Motor neuron (in vitro differentiated cells): Measurements from ENCODE around the gene GOPC. TPM values are rescaled to one million over a fixed set of nuclear protein-coding genes. Genes with fewer than 3 reads are reported as not detected.

Experiments used
- ATAC-seq, 8 experiments: fragments of 200-7000 bp; cut with Tn5 transposase; replicated peaks in 6 of 8; 2 replicates each; pipeline ENCODE4 v1.8.0; 2021; ENCODE audit warnings: mild to moderate bottlenecking in 8 of 8, moderate library complexity in 8 of 8
- H3K27ac ChIP-seq, 2 donors: fragments of 250-450 bp; sonication (Bioruptor Pico); 2 replicates each; pipeline ENCODE4 v1.9.0; 2021; ENCODE audit warnings: antibody characterized with exemption in 2 of 2, mild to moderate bottlenecking in 2 of 2, moderate library complexity in 1 of 2
- H3K4me1 ChIP-seq, 2 donors: fragments of 250-450 bp; sonication (Bioruptor Pico); replicated peaks in 1 of 2; 2 replicates each; pipeline ENCODE4 v1.6.1; 2021; ENCODE audit warnings: antibody characterized with exemption in 2 of 2, mild to moderate bottlenecking in 2 of 2, moderate library complexity in 1 of 2
- H3K4me3 ChIP-seq, 5 donors: fragments of 250-450 bp; sonication (Bioruptor Pico); 2 replicates each; pipeline ENCODE4 v1.9.0; 2021; ENCODE audit warnings: antibody characterized with exemption in 5 of 5, mild to moderate bottlenecking in 5 of 5, moderate library complexity in 4 of 5
- WGBS, 10 experiments: fragments of 450-650 bp; shearing (Covaris generic); methylation state at CpG; one replicate each; pipeline ENCODE4 v1.0.0; 2022; 5-methylcytosine and 5-hydroxymethylcytosine counted together
- in situ Hi-C, 9 experiments: fragments of 400-800 bp; cut with MboI; loops; one replicate each; pipeline ENCODE4 v1.15.0; 2021; ENCODE audit warnings: low sequenced_read_pairs in 9 of 9, low pct_unique_long_range_greater_than_20kb in 2 of 9; ENCODE audit not compliant: unreplicated experiment in 9 of 9
- total RNA-seq, 8 experiments: library from RNA; unstranded; fragments of 300-600 nt; gene quantifications; 2 replicates each; pipeline versions ENCODE4 v1.2.3 to v1.2.4, GENCODE V29; 2022

Gene GOPC
- total RNA-seq, 8 experiments from 2014 or later, result 34.9 to 48.5 (median 40.3) TPM

GRCh38 chr6:117613920-117614560, 11.7 kb upstream of the GOPC start:
- Histone ChIP-seq H3K27ac (no peak overlapping the region), H3K4me1 (peaks cover 0 to 8% of the 10 kb centered on the region in 2 donors), H3K4me3 (no peak overlapping the region)
- ATAC-seq, result peak in 3 of 8 experiments; percentile 77 to 89 (median 84)
- WGBS, 10 experiments, result 0 to 77% (median 44%) methylated on average over 1 to 4 of the region's 4 CpGs; no CpG with 5 or more reads in 2 of the 10 experiments
- in situ Hi-C loops, result loop anchor here in 2 of 9 experiments (25.0 kb wide), 2 partner anchors 223 to 252 kb away; no protein-coding TSS in a partner anchor

GRCh38 chr6:117607511-117607910, 5.2 kb upstream of the GOPC start:
- 59 to 100% (median 81%) methylated on average over 1 to 3 of the region's 3 CpGs; no CpG with 5 or more reads in 3 of the 10 experiments for WGBS, 10 experiments

GRCh38 chr6:117605169-117605826, 3.0 kb upstream of the GOPC start:
- peaks cover 5 to 7% of the 10 kb centered on the region in 2 donors for H3K4me1 ChIP-seq
- 0 to 51% (median 34%) methylated on average over 2 to 7 of the region's 7 CpGs; no CpG with 5 or more reads in 2 of the 10 experiments for whole genome bisulfite sequencing, 10 experiments
- no peak overlapping the region for H3K4me3 ChIP-seq
- peak in 4 of 8 experiments; percentile 4 to 8 (median 6) for ATAC-seq
- no peak overlapping the region for H3K27ac ChIP-seq
- in situ Hi-C loops, result loop anchor here in 2 of 9 experiments (25.0 kb wide), 2 partner anchors 232 to 243 kb away; no protein-coding TSS in a partner anchor

More at GRCh38 chr6:117607511-117607910, 5.2 kb upstream of the GOPC start:
- ATAC-seq, result no peak
- in situ Hi-C loops, result loop anchor here in 2 of 9 experiments (25.0 kb wide), 2 partner anchors 230 to 245 kb away; no protein-coding TSS in a partner anchor
- peaks cover 5 to 6% of the 10 kb centered on the region in 2 donors for H3K4me1 ChIP-seq
- H3K4me3 ChIP-seq, result no peak overlapping the region
- H3K27ac ChIP-seq, result no peak overlapping the region

- no peak overlapping the region for H3K4me3 ChIP-seq
- H3K4me1 ChIP-seq, result peaks cover 5 to 19% of the 10 kb centered on the region in 2 donors
- ATAC-seq, result no peak
- WGBS, 10 experiments, result 29 to 100% (median 87%) methylated on average over 1 to 2 of the region's 2 CpGs; no CpG with 5 or more reads in 4 of the 10 experiments
- H3K27ac ChIP-seq, result no peak overlapping the region
- in situ Hi-C loops, result loop anchor here in 2 of 9 experiments (25.0 kb wide), 2 partner anchors 233 to 242 kb away; no protein-coding TSS in a partner anchor
These were observed 1.5 kb upstream of the GOPC start for GRCh38 chr6:117603821-117604220.

GRCh38 chr6:117602899-117603588, 733 bp upstream of the GOPC start:
- no peak for ATAC-seq
- 27 to 100% (median 72%) methylated on average over 1 to 11 of the region's 12 CpGs for WGBS, 10 experiments
- in situ Hi-C loops, result loop anchor here in 2 of 9 experiments (25.0 kb wide), 2 partner anchors 234 to 241 kb away; no protein-coding TSS in a partner anchor

GRCh38 chr6:117601811-117602150, 530 bp downstream of the GOPC start:
- WGBS, 10 experiments, result 0 to 7% (median 0%) methylated on average over 1 to 9 of the region's 12 CpGs; no CpG with 5 or more reads in 2 of the 10 experiments
- in situ Hi-C loops, result loop anchor here in 2 of 9 experiments (25.0 kb wide), 2 partner anchors 236 to 239 kb away; no protein-coding TSS in a partner anchor
- Histone ChIP-seq H3K27ac (peak overlapping the region; percentile 94 to 95), H3K4me1 (peaks cover 5 to 19% of the 10 kb centered on the region in 2 donors), H3K4me3 (peak overlapping the region; percentile 79 to 94 (median 83))
- ATAC-seq, result no peak

More at GRCh38 chr6:117602899-117603588, 733 bp upstream of the GOPC start:
- H3K4me3 ChIP-seq, result peak overlapping the region; percentile 79 to 94 (median 83)
- peak overlapping the region; percentile 94 to 95 for H3K27ac ChIP-seq
- H3K4me1 ChIP-seq, result peaks cover 5 to 19% of the 10 kb centered on the region in 2 donors

- H3K27ac ChIP-seq, result no peak overlapping the region
- peak overlapping the region; percentile 79 to 94 (median 83) for H3K4me3 ChIP-seq
- WGBS, 10 experiments, result 25 to 100% (median 93%) methylated on average over 1 to 6 of the region's 6 CpGs
- in situ Hi-C loops, result loop anchor here in 2 of 9 experiments (25.0 kb wide), 2 partner anchors 237 to 238 kb away; no protein-coding TSS in a partner anchor
- no peak for ATAC-seq
- peaks cover 5 to 19% of the 10 kb centered on the region in 2 donors for H3K4me1 ChIP-seq
These were observed 2.1 kb downstream of the GOPC start for GRCh38 chr6:117600008-117600743.

- H3K4me3 ChIP-seq, result no peak overlapping the region
- in situ Hi-C loops, result no loop called here
- H3K4me1 ChIP-seq, result peaks cover 0 to 13% of the 10 kb centered on the region in 2 donors
- ATAC-seq, result no peak
- no peak overlapping the region for H3K27ac ChIP-seq
- WGBS, 10 experiments, result 78 to 100% (median 100%) methylated on average over 1 to 2 of the region's 2 CpGs
These were observed 4.6 kb downstream of the GOPC start for GRCh38 chr6:117597755-117598154.

GRCh38 chr6:117595099-117595923, 7.0 kb downstream of the GOPC start:
- in situ Hi-C loops, result no loop called here
- H3K27ac ChIP-seq, result no peak overlapping the region
- H3K4me3 ChIP-seq, result no peak overlapping the region
- WGBS, 10 experiments, result 86 to 100% (median 100%) methylated on average over 1 to 2 of the region's 2 CpGs; no CpG with 5 or more reads in 3 of the 10 experiments
- no peak for ATAC-seq
- peaks cover 0 to 12% of the 10 kb centered on the region in 2 donors for H3K4me1 ChIP-seq

GRCh38 chr6:117592983-117593759, 9.1 kb downstream of the GOPC start:
- 92 to 100% (median 100%) methylated on average over 2 to 3 of the region's 3 CpGs for WGBS, 10 experiments
- Histone ChIP-seq H3K27ac (no peak overlapping the region), H3K4me1 (no peaks in the 10 kb centered on the region), H3K4me3 (no peak overlapping the region)
- no peak for ATAC-seq
- in situ Hi-C loops, result no loop called here

- no peak for ATAC-seq
- Histone ChIP-seq H3K4me1 (no peaks in the 10 kb centered on the region), H3K4me3 (no peak overlapping the region), H3K27ac (no peak overlapping the region)
- in situ Hi-C loops, result no loop called here
- 89 to 100% (median 96%) methylated on average over 1 to 3 of the region's 3 CpGs; no CpG with 5 or more reads in 1 of the 10 experiments for WGBS, 10 experiments
These were observed 10.9 kb downstream of the GOPC start for GRCh38 chr6:117591405-117591804.
